Activated CD8-positive, alpha-beta memory T cell treated with anti-CD3 and anti-CD28 coated beads, Interleukin-2, amount 50 U/mL, for 24 hours (primary cell): ENCODE results near the gene CTDSPL2.
"Not testable (repeated sequence)": the region's sequence is repeated elsewhere in the genome, so short reads cannot be mapped to it uniquely, and the experiment has no call there.

Source experiments
- DNase-seq: peaks from one replicate; pipeline ENCODE4 v3.0.0-alpha.2; 2020; ENCODE audit errors: extremely low read depth

CTDSPL2 gene

DNA sequence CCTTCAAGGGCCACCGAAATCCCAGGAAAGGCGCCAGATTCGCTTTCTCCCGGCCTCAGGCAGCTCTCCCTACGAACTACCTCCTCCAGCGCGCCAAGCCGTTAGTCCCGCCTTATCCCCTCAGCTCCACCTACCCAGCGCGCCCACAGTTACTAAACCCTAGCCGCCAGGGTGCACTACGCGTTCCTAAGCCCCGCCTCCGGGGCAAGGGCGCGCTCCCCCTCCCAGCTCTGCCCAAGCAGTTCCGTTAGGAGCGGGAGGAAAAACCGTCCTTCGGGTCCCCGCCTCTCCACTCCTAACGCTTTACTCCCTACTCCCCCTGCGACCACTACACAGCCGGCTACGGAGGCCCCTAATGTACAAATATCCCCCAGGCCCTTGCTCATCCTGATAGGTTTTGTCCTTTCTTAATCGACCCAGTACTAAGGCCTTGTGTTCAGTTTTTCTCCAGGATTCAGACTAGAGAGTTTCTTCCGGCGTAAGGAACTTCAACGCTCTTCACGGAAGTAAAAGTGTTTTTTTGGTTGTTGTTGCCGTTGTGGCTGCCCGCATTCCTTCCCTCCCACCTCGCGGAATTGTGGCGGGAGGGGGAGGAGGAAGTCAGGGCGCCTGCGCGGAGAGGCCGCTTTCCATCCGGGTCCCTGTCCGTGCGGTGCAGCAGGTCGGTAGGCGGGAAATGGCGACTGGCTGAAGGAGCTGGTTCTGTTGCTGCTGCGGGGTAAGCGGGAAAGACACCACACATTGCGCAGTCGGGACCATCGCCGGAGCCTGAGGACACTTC lies at the start of gene CTDSPL2:
CTDSPL2 (plus strand) TSS at position 655 of the 781 bp plus-strand sequence. CDS start 31,386 bp downstream, outside the sequence.
- peak; percentile 88 for DNase-seq

- DNase-seq, result no peak
Measured at GRCh38 chr15:44381236-44381635, 46.2 kb upstream of the CTDSPL2 start.

- DNase-seq, result no peak
Measured at GRCh38 chr15:44385344-44385942, 42.0 kb upstream of the CTDSPL2 start.

DNA sequence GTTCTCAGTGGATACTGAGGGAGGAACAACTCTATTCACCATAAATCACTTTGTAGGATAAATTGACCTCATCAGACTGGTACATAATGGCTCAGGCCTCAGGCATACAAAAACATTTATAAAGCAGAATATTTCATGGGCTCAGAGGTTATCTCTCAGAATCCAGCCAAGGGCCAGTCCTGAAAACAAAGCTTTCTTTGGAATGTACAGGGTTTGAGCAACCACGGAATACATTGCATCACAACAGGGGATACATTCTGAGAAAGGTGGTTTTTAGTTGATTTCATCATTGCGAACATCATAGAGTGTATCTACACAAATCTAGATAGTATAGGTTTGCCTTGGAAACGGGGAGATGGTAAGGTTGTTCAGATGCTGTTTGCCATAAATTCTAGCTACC lies 33.4 kb upstream of the CTDSPL2 start:
- no peak for DNase-seq

- no peak for DNase-seq
Measured at GRCh38 chr15:44394562-44394961, 32.9 kb upstream of the CTDSPL2 start.

GRCh38 chr15:44397869-44398268 lies 29.6 kb upstream of the CTDSPL2 start:
- DNase-seq, result no peak

DNA sequence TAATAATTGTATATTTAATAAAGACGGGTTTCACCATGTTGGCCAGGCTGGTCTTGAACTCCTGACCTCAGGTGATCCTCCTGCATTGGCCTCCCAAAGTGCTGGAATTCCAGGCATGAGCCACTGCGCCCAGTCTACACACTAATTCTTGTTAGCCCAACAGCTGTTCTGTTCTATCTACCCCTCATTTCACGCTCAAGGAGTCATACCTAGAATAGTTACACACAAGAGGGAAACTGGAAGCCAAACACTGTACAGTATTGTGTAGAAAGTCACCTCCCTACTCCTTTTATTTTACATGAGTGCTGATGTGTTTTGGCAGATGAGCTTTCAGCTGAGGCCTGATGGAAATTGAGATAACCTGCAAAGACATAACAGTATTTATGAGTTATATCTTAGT lies 13.4 kb upstream of the CTDSPL2 start:
- no peak for DNase-seq

DNA sequence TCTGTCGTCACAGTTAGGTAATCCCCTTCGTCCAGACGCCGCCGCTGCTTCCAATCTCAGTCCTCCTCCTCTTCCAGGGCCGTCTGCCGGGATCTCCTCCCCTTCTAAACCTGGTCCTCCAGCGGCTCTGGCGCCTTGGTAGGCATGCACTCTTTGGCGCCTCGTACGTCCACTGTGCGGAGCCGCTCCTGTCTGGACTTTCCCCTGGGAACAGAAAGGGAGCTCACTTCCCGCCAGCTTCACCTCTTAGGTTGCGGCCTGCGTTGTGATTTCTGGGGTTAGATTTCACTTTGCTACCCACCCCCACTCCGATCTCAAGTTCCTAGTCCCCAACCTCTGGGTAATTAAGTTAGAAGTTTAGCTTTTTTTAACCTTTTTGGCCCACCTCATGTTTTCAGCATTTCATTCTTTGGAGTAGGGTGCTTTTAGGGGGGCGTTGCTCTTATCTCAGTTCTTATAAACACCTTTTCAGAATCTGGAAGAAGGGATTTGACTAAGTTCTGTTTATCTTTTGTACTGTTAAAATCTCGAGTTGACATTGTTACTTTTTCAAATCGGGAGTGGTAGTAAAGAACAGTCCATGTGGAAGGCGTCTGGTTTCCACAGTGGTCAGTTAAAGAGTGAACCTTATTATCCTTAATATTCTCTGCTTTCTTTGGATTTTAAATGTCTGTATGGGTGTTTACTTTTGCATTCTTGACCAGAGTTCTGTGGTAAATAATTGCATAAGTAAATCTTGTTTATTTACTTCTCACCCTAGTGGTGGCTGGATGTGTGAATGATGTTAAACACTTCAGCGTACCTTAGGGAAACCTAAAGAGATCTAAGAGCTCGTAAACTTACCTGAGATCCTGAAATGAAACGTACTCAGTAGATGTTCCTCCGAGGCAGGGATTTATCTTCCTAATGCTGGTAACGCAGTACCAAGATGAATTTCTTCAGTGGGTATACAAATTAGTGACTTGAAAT lies 611 bp downstream of the CTDSPL2 start:
- peak; percentile 2 for DNase-seq

- DNase-seq, result no peak
Measured at GRCh38 chr15:44435893-44436667, 8.7 kb downstream of the CTDSPL2 start.

DNA sequence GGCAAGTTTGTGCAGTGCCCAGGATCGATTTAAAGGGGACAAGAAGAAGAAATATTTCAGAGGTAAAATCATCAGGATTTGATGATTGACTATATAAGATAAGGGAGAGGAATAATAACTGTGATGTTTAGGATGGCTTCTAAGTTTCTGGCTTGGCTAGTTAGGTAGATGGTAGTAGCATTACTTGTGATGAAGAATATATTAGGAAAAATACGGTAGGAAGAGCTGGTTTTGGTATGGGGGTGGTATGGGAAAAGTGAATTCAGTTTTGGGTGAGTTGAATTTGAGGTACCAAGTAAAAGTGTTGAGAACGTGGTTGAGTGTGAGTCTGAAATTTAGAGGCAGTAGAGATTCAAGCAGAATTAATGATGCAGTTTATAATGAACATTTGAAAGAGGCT lies 11.0 kb downstream of the CTDSPL2 start:
- DNase-seq, result no peak

GRCh38 chr15:44441095-44441501 lies 13.7 kb downstream of the CTDSPL2 start:
- no peak for DNase-seq

GRCh38 chr15:44443515-44443914 lies 16.1 kb downstream of the CTDSPL2 start:
- DNase-seq, result no peak

DNA sequence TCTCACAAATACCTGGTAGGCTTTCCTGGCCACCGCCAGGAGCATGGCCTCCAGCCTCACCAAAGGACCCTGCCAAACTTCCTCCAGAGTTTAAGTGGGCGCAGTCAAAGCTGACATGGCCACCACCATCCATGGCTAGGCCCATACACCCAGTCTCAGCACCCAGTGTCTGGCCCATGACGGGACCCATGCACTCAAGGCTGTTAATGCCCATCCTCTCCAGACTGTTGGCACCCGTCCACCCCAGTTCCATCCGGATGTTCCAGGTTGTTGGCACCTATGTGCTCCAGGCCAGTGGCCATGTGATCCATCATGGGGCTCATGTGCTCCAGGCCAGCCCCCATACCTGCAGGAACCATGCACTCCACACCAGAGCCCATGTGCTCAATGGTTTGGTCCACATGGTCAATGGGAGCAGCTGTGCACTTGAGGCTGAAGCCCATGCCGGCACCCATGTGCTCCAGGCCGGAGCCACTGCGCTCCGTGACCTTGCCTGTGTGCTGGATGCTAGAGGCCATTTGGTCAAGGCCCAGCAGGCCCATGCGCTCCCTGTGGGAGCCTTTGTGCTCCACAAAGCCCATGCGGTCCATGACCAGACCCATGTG lies 20.4 kb downstream of the CTDSPL2 start:
- no peak for DNase-seq

- no peak for DNase-seq
Measured at GRCh38 chr15:44450172-44450571, 22.7 kb downstream of the CTDSPL2 start.

DNA sequence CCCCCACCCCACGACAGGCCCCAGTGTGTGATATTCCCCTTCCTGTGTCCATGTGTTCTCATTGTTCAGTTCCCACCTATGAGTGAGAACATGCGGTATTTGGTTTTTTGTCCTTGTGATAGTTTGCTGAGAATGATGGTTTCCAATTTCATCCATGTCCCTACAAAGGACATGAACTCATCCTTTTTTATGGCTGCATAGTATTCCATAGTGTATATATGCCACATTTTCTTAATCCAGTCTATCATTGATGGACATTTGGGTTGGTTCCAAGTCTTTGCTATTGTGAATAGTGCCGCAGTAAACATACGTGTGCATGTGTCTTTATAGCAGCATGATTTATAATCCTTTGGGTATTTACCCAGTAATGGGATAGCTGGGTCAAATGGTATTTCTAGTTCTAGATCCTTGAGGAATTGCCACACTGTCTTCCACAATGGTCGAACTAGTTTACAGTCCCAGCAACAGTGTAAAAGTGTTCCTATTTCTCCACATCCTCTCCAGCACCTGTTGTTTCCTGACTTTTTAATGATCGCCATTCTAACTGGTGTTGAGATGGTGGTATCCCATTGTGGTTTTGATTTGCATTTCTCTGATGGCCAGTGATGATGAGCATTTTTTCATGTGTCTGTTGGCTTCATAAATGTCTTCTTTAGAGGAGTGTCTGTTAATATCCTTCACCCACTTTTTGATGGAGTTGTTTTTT lies 26.3 kb downstream of the CTDSPL2 start:
- not testable (repeated sequence) for DNase-seq

DNA sequence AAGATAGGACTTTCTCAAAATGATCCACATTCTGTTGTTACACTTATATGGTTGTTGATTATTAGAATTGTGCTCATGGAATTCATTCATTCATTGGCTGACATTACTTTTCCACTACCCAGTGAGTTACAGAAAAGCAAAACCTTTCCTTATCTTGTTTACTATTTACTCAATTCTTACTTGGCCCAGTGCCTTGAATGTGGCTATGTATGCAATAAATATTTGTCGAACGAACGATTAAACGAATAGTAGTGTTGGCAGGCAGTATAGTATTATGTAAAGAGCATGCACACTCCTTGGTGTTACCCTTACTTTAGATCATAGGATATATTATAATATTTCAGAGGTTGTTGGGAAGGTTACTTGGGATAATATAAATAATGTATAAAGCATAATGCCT lies 31.0 kb downstream of the CTDSPL2 start:
- DNase-seq, result no peak

DNA sequence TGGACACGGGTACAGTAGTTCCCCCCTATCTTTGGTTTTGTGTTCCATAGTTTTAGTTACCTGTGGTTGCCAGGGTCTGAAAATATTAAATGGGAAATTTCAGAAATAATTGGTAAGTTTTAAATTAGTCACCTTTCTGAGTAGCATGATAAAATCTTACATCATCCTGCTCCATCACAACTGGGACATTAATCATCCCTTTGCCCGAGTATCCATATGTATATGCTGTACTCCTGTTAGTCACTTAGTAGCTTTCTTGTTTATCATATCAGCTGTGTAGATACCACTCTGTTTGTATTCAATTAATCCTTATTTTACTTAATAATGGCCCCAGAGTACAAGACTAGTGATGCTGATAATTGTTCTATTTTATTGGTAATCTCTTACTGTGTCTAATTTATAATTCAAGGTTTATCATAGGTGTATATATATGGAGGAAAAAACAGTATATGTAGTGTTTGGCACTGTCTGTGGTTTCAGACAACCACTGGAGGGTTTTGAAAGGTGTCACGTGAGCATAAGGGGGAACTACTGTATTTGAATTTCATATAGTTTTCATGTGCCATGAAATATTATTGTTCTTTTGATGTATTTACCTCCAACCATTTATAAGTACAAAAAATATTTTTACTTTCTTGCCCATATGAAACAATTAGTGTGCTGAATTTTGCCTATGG lies 41.4 kb downstream of the CTDSPL2 start:
- DNase-seq, result no peak

- DNase-seq, result no peak
Measured at GRCh38 chr15:44471885-44472455, 44.5 kb downstream of the CTDSPL2 start.

DNA sequence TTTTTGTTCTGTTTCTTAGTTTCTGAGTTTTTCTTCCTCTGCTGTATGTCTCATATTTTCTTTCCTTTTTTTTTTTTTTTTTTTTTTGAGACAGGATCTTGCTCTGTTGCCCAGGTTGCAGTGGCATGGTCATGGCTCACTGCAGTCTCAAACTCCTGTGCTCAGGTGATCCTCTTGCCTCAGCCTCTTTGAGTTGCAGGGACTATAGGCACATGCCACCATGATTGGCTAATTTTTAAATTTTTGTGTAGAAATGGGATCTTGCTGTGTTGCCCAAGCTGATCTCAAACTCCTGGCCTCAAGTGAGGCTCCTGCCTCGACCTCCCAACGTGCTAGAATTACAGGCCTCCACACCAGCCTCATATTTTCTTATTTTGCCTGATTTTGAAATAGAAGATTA lies 51.9 kb downstream of the CTDSPL2 start:
- DNase-seq, result no peak

DNA sequence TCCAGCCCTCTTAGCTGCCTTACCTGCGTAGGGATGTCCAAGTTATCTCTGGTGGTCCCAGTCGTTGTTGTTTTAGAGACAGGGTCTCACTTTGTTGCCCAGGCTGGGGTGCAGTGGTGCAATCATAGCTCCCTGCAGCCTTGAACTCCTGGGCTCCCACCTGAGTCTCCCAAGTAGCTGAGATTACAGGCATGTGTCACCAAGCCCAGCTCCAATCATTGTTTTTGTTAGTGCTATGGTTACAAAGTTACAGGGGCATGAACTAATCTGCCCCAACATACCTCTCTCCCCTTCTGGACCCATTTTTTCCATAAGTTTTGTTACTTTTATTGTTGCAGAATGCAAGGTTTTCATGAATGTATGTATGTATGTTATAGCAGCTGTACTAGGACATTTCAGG lies 54.7 kb downstream of the CTDSPL2 start:
- no peak for DNase-seq
